Fibroblast of villous mesenchyme (primary cell): ENCODE data around the gene ZGLP1. TPM values are rescaled to one million over a fixed set of nuclear protein-coding genes. Genes with fewer than 3 reads are reported as not detected.

Source experiments
- DNase-seq: peaks from one replicate; pipeline ENCODE4 v3.0.0-alpha.2; 2010; ENCODE audit warnings: low read depth
- H3K4me3 ChIP-seq: 2 replicates; pipeline ENCODE4 v1.5.1; 2011; ENCODE audit warnings: low read depth, mild to moderate bottlenecking, low read length
- total RNA-seq: library from RNA; depleted of rRNA; stranded (reverse); fragments of >200 nt; gene quantifications from 2 replicates; pipeline ENCODE4 v1.2.3, GENCODE V29; 2012
- TF ChIP-seq, protein P1 (sequence below): IDR thresholded peaks from 2 replicates; pipeline ENCODE4 v1.5.1; 2012; ENCODE audit warnings: low read depth, mild to moderate bottlenecking, low read length; ENCODE audit not compliant: insufficient read depth

The ZGLP1 gene
- total RNA-seq, 1 donor = 0.43 TPM

DNA sequence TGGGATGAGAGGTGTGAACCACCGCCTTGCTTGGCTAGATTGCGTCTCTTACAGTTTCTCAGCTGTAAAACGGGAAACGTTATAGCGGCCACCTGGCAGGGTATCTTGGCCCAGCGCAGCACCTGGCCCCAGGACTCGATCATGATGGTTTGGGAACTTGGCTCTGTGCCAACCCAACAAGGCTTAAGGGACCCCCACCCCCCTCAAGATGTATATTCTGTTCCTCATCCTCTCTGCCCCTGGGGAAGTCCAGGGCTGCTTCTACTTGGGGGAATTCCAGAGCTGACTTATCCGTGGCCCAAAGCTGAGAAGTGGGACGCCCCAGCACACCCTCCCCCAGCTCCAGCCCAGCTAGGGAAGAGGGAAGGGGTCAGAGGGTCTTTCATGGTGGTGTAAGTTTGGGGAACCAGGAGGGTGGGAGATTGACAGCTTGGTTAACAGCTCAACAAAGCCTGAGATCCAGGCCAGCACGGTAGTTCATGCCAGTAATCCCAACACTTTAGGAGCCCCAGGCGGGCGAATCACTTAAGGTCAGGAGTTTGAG, 38.0 kb downstream of the ZGLP1 start:
- TF ChIP-seq, protein P1, sequence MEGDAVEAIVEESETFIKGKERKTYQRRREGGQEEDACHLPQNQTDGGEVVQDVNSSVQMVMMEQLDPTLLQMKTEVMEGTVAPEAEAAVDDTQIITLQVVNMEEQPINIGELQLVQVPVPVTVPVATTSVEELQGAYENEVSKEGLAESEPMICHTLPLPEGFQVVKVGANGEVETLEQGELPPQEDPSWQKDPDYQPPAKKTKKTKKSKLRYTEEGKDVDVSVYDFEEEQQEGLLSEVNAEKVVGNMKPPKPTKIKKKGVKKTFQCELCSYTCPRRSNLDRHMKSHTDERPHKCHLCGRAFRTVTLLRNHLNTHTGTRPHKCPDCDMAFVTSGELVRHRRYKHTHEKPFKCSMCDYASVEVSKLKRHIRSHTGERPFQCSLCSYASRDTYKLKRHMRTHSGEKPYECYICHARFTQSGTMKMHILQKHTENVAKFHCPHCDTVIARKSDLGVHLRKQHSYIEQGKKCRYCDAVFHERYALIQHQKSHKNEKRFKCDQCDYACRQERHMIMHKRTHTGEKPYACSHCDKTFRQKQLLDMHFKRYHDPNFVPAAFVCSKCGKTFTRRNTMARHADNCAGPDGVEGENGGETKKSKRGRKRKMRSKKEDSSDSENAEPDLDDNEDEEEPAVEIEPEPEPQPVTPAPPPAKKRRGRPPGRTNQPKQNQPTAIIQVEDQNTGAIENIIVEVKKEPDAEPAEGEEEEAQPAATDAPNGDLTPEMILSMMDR = no peak
- DNase-seq = no peak
- H3K4me3 ChIP-seq = peak overlapping the region; percentile 51

DNA sequence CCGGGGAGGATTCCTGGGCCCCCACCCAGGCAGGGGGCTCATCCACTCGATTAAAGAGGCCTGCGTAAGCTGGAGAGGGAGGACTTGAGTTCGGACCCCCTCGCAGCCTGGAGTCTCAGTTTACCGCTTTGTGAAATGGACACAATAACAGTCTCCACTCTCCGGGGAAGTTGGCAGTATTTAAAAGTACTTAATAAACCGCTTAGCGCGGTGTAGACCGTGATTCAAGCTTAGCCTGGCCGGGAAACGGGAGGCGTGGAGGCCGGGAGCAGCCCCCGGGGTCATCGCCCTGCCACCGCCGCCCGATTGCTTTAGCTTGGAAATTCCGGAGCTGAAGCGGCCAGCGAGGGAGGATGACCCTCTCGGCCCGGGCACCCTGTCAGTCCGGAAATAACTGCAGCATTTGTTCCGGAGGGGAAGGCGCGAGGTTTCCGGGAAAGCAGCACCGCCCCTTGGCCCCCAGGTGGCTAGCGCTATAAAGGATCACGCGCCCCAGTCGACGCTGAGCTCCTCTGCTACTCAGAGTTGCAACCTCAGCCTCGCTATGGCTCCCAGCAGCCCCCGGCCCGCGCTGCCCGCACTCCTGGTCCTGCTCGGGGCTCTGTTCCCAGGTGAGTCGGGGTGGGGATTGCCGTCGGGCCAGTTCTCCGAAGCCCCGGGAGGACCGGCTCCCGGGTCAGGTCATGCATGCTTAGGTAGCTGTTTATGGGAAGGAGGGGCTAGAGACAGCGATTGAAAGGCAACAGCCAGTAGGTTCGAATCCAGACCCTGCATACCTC, 38.8 kb downstream of the ZGLP1 start, which contains the start of gene ICAM1:
Gene ICAM1, plus strand, starts transcription at position 505 of the 779 bp plus-strand sequence. Its CDS starts 40 bp downstream, at position 545.
- peak; percentile 75 for DNase-seq
- TF ChIP-seq, protein P1 = no peak
- H3K4me3 ChIP-seq = peak within 1 kb of the TSS; percentile 51

DNA sequence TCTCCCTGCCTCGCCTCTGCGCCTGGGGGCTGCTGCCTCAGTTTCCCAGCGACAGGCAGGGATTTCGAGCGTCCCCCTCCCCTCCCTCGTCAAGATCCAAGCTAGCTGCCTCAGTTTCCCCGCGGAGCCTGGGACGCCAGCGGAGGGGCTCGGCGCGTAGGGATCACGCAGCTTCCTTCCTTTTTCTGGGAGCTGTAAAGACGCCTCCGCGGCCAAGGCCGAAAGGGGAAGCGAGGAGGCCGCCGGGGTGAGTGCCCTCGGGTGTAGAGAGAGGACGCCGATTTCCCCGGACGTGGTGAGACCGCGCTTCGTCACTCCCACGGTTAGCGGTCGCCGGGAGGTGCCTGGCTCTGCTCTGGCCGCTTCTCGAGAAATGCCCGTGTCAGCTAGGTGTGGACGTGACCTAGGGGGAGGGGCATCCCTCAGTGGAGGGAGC, 39.4 kb downstream of the ZGLP1 start:
- TF ChIP-seq, protein P1 = no peak
- peak overlapping the region; percentile 51 for H3K4me3 ChIP-seq
- peak; percentile 25 for DNase-seq

DNA sequence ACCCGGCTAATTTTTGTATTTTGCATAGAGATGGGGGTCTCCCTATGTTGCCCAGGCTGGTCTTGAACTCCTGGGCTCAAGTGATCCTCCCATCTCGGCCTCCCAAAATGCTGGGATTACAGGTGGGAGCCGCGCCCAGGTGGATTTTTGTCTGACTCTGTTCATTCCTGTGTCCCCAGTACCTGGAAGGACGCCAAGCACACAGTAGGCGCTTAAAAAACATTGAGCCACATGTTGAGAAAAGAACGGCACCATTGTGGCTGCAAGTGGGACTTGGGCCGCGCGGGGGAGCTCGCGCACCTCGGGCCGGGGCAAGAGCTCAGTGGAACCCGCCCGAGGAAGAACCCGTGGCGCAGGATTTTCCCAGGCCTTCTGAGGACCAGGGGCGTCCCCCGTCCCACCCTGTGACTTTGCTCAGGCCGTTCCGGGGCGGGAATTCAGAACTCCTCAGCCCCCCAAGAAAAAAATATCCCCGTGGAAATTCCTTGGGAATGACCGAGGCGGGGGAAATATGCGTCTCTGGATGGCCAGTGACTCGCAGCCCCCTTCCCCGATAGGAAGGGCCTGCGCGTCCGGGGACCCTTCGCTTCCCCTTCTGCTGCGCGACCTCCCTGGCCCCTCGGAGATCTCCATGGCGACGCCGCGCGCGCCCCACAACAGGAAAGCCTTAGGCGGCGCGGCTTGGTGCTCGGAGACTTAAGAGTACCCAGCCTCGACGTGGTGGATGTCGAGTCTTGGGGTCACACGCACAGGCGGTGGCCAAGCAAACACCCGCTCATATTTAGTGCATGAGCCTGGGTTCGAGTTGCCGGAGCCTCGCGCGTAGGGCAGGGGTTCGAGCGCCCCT, 40.1 kb downstream of the ZGLP1 start:
- DNase-seq = peak; percentile 73
- TF ChIP-seq, protein P1 = peak; percentile 92
- H3K4me3 ChIP-seq = peak overlapping the region; percentile 51

DNA sequence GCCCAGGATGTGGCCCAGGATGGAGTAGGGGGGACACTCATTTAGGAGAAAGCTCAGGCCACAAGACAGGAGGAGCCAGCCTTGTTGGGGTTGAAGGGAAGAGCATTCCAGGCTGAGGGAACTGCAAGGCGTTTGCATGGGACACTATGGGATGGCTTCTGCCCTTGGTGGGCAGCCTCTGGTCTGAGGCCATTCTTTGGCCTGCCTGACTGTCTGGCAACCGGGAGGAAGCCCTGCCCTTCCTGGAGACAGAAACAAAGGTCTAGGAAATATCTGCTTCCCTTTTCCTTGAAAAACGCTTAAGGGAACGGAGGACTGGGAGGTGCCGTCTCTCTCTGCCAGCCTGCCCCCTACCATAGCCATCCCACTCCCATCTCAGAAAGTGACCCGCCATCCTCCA, 41.5 kb downstream of the ZGLP1 start:
- H3K4me3 ChIP-seq = no peak overlapping the region
- DNase-seq = no peak
- TF ChIP-seq, protein P1 = no peak

DNA sequence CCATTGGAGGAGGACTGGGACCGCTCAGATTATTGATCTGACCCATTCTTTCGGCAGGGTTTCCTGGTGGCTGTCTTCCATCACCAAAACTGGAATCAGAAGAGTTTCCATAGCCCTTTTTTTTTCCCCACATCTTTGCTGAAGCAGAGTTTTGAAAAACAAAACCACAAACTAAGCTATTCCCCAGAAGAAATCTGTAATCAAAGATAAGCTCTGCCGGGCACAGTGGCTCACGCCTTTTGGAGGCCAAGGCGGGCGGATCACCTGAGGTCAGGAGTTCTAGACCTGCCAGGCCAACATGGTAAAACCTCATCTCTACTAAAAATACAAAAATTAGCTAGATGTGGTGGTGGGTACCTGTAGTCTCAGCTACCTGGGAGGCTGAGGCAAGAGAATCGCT, 42.9 kb downstream of the ZGLP1 start:
- no peak for DNase-seq
- H3K4me3 ChIP-seq = no peak overlapping the region
- TF ChIP-seq, protein P1 = no peak
